ENCODE data around the gene OTX1.
A peak's percentile ranks its signal among the peaks of the same experiment; 100 is the strongest.
"Not testable (repeated sequence)": the region's sequence is repeated elsewhere in the genome, so short reads cannot be mapped to it uniquely, and the experiment has no call there.

Gene OTX1

GRCh38 chr2:63059793-63060471 is 9.3 kb downstream of the OTX1 start:
- no peak for DNase-seq

DNA sequence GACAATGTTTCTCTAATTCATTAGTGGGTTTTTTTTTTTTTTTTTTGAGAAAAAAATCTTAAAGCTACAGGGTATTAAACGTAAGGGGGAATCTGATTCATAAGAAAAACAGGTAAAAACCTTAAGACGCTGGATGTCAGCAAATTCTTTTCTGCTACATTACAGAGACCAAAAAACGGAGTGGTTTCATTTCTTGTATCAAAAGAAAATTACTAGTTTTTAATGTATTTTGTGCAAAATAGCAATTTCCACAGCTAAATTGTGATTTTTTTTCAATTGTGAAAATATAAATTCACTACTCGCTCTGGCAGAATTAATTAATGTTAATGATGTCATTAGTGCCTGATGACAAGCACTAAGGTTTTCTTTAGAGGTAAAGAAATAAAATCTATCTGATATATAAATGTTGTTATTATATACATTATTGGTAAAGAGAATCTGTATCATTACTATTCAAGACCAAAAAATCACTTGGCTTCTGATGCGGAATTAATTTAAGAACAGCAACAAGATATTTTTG is 9.9 kb downstream of the OTX1 start:
- DNase-seq, result no peak

GRCh38 chr2:63064197-63064596 is 13.6 kb downstream of the OTX1 start:
- peak; percentile 8 for DNase-seq

DNA sequence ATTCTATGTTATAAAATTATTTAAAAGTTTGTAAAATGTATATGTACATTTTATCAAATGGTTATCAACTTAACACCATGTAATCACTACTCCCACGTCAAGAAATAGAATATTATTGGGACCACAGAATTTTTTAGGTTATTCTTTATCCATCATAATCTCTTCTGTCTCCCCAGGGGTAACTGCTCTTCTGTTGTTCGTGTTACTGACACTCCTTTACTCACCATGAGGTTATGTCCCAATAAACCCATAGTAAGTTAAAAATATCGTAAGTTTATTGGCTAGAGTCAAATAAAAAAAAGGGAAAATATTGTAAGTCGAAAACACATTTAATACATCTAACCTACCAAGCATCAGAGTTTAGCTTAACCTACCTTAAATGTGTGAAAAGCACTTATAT is 14.0 kb downstream of the OTX1 start:
- DNase-seq, result no peak

- DNase-seq, result no peak
These were observed 15.6 kb downstream of the OTX1 start for GRCh38 chr2:63066265-63066664.

GRCh38 chr2:63066838-63067237 is 16.2 kb downstream of the OTX1 start:
- no peak for DNase-seq

DNA sequence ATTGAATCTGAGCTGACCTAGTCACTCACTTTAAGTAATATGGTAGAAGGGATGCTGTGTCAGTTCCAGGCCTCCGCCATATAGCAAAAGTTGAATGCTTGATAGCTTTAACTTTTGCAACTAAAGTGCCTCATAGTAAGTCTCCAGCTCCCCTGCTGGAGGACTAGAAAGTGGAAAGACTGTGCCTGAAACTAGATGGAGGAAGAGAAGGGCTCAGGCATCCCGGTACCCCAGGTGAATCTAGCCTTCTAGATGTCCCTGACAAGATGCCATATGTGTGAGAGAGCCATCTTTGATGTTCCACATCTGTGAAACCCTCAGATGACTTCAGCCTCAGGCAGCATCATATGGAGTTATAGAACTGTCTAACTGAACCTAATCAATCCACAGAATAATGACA is 21.0 kb downstream of the OTX1 start:
- DNase-seq, result no peak

GRCh38 chr2:63073994-63074393 is 23.4 kb downstream of the OTX1 start:
- DNase-seq, result no peak

DNA sequence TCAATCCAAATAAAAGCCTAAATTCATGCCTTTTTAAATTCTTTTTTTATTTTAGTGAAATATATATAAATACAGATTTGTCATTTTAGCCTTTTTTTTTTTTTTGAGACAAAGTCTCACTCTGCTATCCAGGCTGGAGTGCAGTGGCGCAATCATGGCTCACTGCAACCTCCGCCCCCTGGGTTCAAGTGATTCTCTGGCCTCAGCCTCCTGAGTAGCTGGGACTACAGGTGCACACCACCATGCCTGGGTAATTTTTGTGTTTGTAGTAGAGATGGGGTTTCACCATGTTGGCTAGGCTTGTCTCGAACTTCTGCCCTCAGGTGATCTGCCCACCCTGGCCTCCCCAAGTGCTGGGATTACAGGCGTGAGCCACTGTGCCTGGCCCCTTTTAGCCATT is 23.8 kb downstream of the OTX1 start:
- not testable (repeated sequence) for DNase-seq

GRCh38 chr2:63078852-63079606 is 28.4 kb downstream of the OTX1 start:
- DNase-seq, result peak; percentile 36

DNA sequence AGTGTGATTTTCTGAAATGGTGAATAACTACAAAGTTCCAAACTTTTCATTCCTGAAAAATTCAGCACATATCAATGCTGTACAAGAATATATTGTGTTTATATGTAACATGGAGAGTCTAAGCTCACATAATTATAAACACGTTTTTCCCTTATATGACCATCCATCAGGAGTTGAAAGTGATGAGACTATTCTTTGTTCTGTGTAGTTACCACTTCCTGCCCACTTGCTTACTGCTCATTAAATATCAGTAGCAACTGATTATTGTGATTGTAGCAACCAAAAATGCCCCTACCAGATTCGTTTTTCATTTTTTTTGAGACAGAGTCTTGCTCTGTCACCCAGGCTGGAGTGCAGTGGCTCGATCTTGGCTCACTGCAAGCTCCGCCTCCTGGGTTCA is 30.8 kb downstream of the OTX1 start:
- DNase-seq, result no peak

- DNase-seq, result no peak
These were observed 36.1 kb downstream of the OTX1 start for GRCh38 chr2:63086687-63087086.

DNA sequence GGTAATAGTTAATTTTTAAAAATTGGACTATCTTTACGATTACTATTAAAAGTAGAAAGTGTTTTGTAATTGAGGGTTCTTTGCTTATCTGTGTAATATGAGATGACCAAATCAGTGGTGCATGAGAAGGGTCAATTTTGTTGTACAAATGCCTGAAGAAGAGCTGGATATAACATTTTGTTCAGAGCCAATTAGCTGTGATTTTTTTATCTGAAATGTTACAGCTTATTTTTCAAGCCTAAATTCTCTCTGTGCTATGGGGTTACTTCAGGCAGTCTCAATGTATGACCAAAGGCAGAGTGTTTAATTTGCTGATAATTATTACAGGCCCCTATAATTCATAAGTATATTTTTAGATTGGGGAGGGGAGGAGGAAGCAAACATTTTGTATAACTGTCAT is 41.8 kb downstream of the OTX1 start:
- DNase-seq, result no peak

GRCh38 chr2:63092857-63093256 is 42.2 kb downstream of the OTX1 start:
- no peak for DNase-seq

- no peak for DNase-seq
These were observed 42.9 kb downstream of the OTX1 start for GRCh38 chr2:63093502-63093901.

DNA sequence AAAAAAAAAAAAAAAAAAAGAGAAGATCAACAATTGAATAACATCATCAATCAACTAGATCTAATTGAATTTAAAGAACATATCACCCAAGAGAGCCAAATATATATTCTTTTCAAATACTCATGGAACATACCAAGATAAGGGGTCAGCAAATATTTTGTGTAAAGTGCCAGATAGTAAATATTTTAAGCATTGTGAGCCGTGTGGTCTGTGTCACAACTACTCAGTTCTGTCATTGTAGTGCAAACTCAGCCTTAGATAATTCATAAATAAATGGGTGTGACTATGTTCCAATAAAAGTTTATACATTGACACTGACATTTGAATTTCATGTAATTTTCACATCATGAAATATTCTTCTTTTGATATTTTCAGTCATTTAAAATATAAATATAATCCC is 45.9 kb downstream of the OTX1 start:
- no peak for DNase-seq

- no peak for DNase-seq
These were observed 48.4 kb downstream of the OTX1 start for GRCh38 chr2:63099032-63099431.

DNA sequence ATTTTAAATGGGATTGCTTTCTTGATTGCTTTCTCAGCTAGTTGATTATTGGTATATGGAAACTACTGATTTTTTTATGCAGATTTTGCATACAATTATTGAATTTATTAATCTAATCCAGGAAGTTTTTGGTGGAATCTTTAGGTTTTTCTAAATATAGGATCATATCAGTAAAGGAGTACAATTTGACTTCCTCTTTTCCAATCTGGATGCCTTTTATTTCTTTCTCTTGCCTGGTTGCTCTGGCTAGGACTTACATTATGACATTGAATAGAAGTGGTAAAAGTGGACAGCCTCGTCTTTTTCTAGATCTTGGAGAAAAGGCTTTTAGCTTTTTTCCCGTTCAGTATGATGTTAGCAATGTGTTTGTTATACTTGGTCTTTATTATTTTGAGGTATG is 51.3 kb downstream of the OTX1 start:
- no peak for DNase-seq

- no peak for DNase-seq
These were observed 53.9 kb downstream of the OTX1 start for GRCh38 chr2:63104482-63104881.

Measured in activated CD4-positive, alpha-beta T cell treated with anti-CD3 and anti-CD28 coated beads for 48 hours (primary cell).